AG10803 (cell line): ENCODE data around the gene FBLN2.

Source experiments
- DNase-seq: peaks from one replicate; pipeline ENCODE4 v3.0.0; 2010; ENCODE audit warnings: low read depth
- H3K4me3 ChIP-seq: 2 replicates; pipeline ENCODE4 v1.5.1; 2011; ENCODE audit warnings: mild to moderate bottlenecking, low read length, control low read depth
- CTCF ChIP-seq: conservative IDR thresholded peaks from 2 replicates; pipeline ENCODE4 v1.5.1; 2011; ENCODE audit warnings: mild to moderate bottlenecking, low read length, control low read depth, inconsistent platforms

Gene FBLN2

GRCh38 chr3:13594991-13595421 is 46.1 kb downstream of the FBLN2 start:
- no peak for DNase-seq
- no peak for TF ChIP-seq CTCF
- no peak overlapping the region for H3K4me3 ChIP-seq

DNA sequence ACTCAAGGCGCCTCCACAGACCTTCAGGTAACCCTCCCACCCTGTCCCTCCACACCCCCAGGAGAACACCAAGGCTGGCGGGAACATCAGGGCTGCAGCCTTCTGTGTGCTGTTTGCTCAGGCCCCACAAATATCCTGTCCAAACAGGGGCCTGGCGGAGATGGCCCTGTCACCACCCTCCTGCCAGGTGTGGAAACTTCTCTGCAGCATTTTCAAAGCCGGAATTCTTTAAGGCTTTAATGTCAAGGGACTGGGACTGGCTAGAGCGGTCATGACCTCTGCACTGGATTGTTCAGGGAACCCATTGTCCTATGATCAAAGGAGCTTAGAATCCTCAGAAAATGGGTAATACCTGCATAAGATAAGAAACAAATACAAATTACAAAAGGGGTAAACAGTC is 46.6 kb downstream of the FBLN2 start:
- H3K4me3 ChIP-seq = no peak overlapping the region
- no peak for TF ChIP-seq CTCF
- no peak for DNase-seq

GRCh38 chr3:13596426-13597205 is 47.7 kb downstream of the FBLN2 start:
- H3K4me3 ChIP-seq = no peak overlapping the region
- no peak for DNase-seq
- no peak for TF ChIP-seq CTCF

- no peak overlapping the region for H3K4me3 ChIP-seq
- TF ChIP-seq CTCF = no peak
- DNase-seq = no peak
Observed at GRCh38 chr3:13597661-13598060, 48.7 kb downstream of the FBLN2 start.

GRCh38 chr3:13598201-13598600 is 49.3 kb downstream of the FBLN2 start:
- TF ChIP-seq CTCF = no peak
- DNase-seq = no peak
- no peak overlapping the region for H3K4me3 ChIP-seq

- no peak overlapping the region for H3K4me3 ChIP-seq
- peak; percentile 77 for DNase-seq
- TF ChIP-seq CTCF = no peak
Observed at GRCh38 chr3:13598926-13599886, 50.3 kb downstream of the FBLN2 start.
